BJ (cell line): ENCODE results near the gene OXER1. TPM values are rescaled to one million over a fixed set of nuclear protein-coding genes. Genes with fewer than 3 reads are reported as not detected.
"Not testable (repeated sequence)": the region's sequence is repeated elsewhere in the genome, so short reads cannot be mapped to it uniquely, and the experiment has no call there.

Experiments
- CTCF ChIA-PET: fragments of 350-600 bp; formaldehyde crosslinking; extraction: SDS; loops from one replicate; lab custom pipeline; 2021; ENCODE audit warnings: antibody characterized with exemption, inconsistent platforms; lab: Yijun Ruan, JAX
- POLR2A ChIA-PET: fragments of 300-600 bp; sonication (Branson Sonifier 250); formaldehyde crosslinking; extraction: SDS; loops from one replicate; lab custom pipeline; 2021; ENCODE audit warnings: antibody characterized with exemption; lab: Charles Lee
- DNase-seq: peaks from one replicate; pipeline ENCODE4 v3.0.0-alpha.2; 2011; ENCODE audit warnings: low read depth
- H3K27me3 ChIP-seq: 2 replicates; pipeline ENCODE4 v1.6.0; 2011; ENCODE audit warnings: low read length; ENCODE audit not compliant: control insufficient read depth, insufficient read depth
- H3K36me3 ChIP-seq: 2 replicates; pipeline ENCODE4 v1.5.1; 2011; ENCODE audit warnings: low read length; ENCODE audit not compliant: control insufficient read depth, insufficient read depth
- H3K4me3 ChIP-seq: 2 replicates; pipeline ENCODE4 v1.5.1; 2011; ENCODE audit warnings: low read depth, mild to moderate bottlenecking, control low read depth, low read length
- polyA plus RNA-seq: library from polyadenylated mRNA; depleted of rRNA; stranded (reverse); fragments of >200 nt; gene quantifications from 2 replicates; pipeline ENCODE4 v1.2.3, GENCODE V29; 2011
- TF ChIP-seq, protein P1 (sequence below): IDR thresholded peaks from 2 replicates; pipeline ENCODE4 v1.5.1; 2011; ENCODE audit warnings: low read depth, mild to moderate bottlenecking, control low read depth, inconsistent platforms, low read length, moderate library complexity; ENCODE audit not compliant: insufficient read depth

Gene OXER1
- polyA plus RNA-seq, 1 experiment, result not detected

DNA sequence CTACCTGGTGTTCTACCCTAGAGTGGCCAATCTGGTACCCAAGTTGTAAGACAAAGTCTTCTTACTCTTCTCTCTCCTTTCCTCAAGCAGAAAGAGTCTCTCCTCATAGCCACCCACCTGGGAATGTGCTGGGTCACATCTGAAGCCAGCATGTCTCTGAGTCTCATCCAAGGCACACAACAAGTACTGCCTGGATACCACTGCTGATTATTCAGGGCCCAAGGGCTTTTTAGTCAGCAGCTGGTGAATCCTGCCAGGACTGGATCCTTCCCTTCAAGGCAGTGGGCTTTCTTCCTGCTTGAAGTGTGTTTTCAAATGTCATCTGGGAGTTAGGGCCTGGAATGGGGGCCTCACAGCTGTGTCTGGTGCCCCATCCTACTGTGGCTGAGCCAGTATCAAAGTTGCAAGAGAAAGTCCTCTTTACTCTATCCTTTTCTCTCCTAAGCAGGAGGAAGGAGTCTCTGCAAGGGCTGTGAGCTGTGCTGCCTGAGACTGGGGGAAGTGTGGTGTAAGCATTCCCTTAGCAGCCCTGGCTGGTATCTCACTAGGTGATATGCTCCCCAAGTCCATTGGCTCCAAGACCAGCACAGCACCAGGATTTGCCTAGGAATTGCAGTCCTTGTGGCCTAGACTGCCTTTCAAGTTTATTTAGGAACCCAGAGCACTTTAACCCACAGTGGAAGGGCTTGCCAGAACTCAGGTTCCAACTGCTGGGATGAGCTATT is 27.2 kb downstream of the OXER1 start:
- TF ChIP-seq, protein P1, sequence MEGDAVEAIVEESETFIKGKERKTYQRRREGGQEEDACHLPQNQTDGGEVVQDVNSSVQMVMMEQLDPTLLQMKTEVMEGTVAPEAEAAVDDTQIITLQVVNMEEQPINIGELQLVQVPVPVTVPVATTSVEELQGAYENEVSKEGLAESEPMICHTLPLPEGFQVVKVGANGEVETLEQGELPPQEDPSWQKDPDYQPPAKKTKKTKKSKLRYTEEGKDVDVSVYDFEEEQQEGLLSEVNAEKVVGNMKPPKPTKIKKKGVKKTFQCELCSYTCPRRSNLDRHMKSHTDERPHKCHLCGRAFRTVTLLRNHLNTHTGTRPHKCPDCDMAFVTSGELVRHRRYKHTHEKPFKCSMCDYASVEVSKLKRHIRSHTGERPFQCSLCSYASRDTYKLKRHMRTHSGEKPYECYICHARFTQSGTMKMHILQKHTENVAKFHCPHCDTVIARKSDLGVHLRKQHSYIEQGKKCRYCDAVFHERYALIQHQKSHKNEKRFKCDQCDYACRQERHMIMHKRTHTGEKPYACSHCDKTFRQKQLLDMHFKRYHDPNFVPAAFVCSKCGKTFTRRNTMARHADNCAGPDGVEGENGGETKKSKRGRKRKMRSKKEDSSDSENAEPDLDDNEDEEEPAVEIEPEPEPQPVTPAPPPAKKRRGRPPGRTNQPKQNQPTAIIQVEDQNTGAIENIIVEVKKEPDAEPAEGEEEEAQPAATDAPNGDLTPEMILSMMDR, result no peak
- POLR2A ChIA-PET, result no interaction called here
- no peak for DNase-seq
- H3K4me3 ChIP-seq, result no peak overlapping the region
- no peaks in the 10 kb centered on the region; the same call in 1 of the 2 replicates for H3K36me3 ChIP-seq
- CTCF ChIA-PET, result interaction anchor here (1.8 kb wide), 1 partner anchor 15 kb away, joined by 7 read pairs; no protein-coding TSS in a partner anchor
- H3K27me3 ChIP-seq, result no peaks in the 10 kb centered on the region

DNA sequence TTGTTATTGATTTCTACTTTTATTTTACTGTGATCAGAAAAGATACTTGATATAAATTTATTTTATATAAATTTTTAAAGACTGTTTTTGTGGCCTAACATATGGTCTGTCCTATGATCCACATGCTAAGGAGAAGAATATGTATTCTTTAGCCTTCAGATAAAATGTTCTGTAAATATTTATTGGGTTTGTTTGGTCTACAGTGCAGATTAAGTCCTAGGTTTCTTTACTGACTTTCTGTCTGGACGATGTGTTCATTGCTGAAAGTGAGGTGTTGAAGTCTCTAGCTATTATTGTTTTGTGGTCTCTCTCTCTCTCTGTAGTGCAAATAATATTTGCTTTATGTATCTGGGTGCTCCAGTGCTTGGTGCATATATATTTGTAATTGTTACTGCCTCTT is 30.1 kb downstream of the OXER1 start:
- Histone ChIP-seq H3K36me3 (no peaks in the 10 kb centered on the region; the same call in 1 of the 2 replicates), H3K27me3 (no peaks in the 10 kb centered on the region), H3K4me3 (no peak overlapping the region)
- ChIA-PET CTCF (interaction anchor here (0.6 to 0.7 kb wide), 2 partner anchors 49 to 238 kb away, joined by 3 read pairs; no protein-coding TSS in a partner anchor), POLR2A (no interaction called here)
- TF ChIP-seq, protein P1, result no peak
- DNase-seq, result no peak

DNA sequence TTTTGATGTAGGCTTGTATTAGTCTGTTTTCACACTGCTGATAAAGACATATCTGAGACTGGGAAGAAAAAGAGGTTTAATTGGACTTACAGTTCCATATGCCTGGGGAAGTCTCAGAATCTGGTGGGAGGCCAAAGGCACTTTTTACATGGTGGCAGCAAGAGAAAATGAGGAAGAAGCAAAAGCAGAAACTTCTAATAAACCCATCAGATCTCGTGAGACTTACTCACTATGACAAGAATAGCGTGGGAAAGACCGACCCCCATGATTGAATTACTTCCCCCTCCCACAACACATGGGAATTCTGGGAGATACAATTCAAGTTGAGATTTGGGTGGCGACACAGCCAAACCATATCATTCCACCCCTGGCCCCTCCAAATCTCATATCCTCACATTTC is 32.6 kb downstream of the OXER1 start:
- DNase-seq, POLR2A ChIA-PET: not testable (repeated sequence)

DNA sequence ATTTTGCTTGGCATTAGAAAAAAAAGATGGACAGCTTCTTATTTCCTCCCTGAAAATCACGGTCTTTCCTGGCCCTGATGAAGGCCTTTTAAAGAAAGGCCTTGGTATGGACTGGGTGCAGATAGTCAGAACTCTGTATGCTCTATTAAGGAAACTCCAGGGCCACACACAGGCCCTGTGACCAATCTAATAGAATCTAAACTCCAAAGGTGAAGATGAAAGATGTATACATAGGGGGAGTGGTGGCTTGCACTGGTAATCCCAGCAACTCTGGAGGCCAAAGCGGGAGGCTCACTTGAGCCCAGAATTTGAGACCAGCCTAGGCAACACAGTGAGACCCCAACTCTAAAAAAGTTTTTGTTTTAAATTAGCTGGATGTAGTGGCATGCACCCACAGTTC is 37.3 kb downstream of the OXER1 start:
- TF ChIP-seq, protein P1, result no peak
- Histone ChIP-seq H3K27me3 (no peaks in the 10 kb centered on the region), H3K36me3 (no peaks in the 10 kb centered on the region), H3K4me3 (no peak overlapping the region)
- ChIA-PET CTCF (interaction anchor here (1.0 kb wide), 1 partner anchor 17 kb away, joined by 3 read pairs; no protein-coding TSS in a partner anchor), POLR2A (no interaction called here)
- DNase-seq, result no peak

More for the DNA sequence above, 32.6 kb downstream of the OXER1 start:
- H3K27me3 ChIP-seq, H3K36me3 ChIP-seq, H3K4me3 ChIP-seq, CTCF ChIA-PET: not testable (repeated sequence)

DNA sequence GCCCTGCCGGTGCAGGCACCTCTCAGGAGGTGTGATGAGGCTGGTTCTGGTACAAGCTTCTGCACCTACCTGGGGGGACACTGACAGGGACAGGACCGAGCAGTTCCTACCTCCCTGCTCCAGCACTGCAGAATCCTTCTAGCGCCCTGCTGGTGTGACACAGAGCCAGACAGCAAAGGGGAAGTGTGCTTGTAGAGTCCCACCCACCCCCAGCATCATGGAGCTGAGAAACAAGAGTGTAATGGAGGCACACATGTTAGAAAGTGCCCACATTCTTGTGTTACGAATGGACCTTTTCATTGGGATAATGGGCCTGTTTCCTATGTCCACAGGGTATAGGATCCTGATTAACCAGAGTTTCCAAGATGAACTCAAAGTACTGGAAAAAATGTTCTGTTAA is 38.3 kb downstream of the OXER1 start:
- no peaks in the 10 kb centered on the region for H3K36me3 ChIP-seq
- CTCF ChIA-PET, result interaction anchor here (0.8 to 1.0 kb wide), 2 partner anchors 16 to 18 kb away, joined by 3 read pairs; no protein-coding TSS in a partner anchor
- H3K27me3 ChIP-seq, result no peaks in the 10 kb centered on the region
- POLR2A ChIA-PET, result no interaction called here
- no peak overlapping the region for H3K4me3 ChIP-seq
- TF ChIP-seq, protein P1, result no peak
- no peak for DNase-seq
